Panc1 (cell line): ENCODE measurements around the gene WDR88. TPM values are rescaled to one million over a fixed set of nuclear protein-coding genes. Genes with fewer than 3 reads are reported as not detected.

Source experiments
- ATAC-seq: fragments of 200-7000 bp; cut with Tn5 transposase; 2 replicates; pipeline ENCODE4 v1.9.1; 2020; ENCODE audit warnings: mild to moderate bottlenecking, moderate library complexity
- BruUV-seq: library from RNA; stranded (reverse); fragments of 400-500 nt; replicated peaks from 2 replicates; lab custom pipeline; 2021; lab: Mats Ljungman, UMichigan
- CTCF ChIA-PET: fragments of 300-600 bp; sonication (Branson Sonifier 250); formaldehyde crosslinking; loops from one replicate; lab custom pipeline; 2022; ENCODE audit warnings: antibody characterized with exemption; lab: Charles Lee
- POLR2A ChIA-PET: fragments of 300-600 bp; sonication (Branson Sonifier 250); formaldehyde crosslinking; loops from one replicate; lab custom pipeline; 2022; ENCODE audit warnings: antibody characterized with exemption; lab: Charles Lee
- DNase-seq: peaks from one replicate; pipeline ENCODE4 v3.0.0-alpha.2; 2010; ENCODE audit warnings: low read depth, low spot score
- H3K27ac ChIP-seq: 2 replicates; pipeline ENCODE4 v1.5.1; 2011; ENCODE audit warnings: mild to moderate bottlenecking, low read length, inconsistent platforms
- H3K27me3 ChIP-seq: fragments of 200-500 bp; sonication (Bioruptor generic); 2 replicates; pipeline ENCODE4 v1.6.0; 2014; ENCODE audit warnings: low read length, inconsistent platforms; ENCODE audit not compliant: control insufficient read depth, insufficient read depth
- H3K36me3 ChIP-seq: fragments of 200-500 bp; sonication (Bioruptor generic); 2 replicates; pipeline ENCODE4 v1.5.1; 2014; ENCODE audit warnings: inconsistent platforms, mild to moderate bottlenecking, low read length, moderate library complexity; ENCODE audit not compliant: control insufficient read depth, insufficient read depth
- H3K4me1 ChIP-seq: 2 replicates; pipeline ENCODE4 v1.5.1; 2011; ENCODE audit warnings: inconsistent platforms, mild to moderate bottlenecking, low read length, moderate library complexity; ENCODE audit not compliant: control insufficient read depth, insufficient read depth
- H3K4me3 ChIP-seq, 2 experiments: 2 replicates each; pipeline ENCODE4 v1.5.1; 2011 to 2012; ENCODE audit warnings: low read depth in 2 of 2, low read length in 2 of 2, mild to moderate bottlenecking in 2 of 2, inconsistent platforms in 1 of 2, moderate library complexity in 1 of 2
- H3K9me3 ChIP-seq: fragments of 200-500 bp; sonication (Bioruptor generic); 2 replicates; pipeline ENCODE4 v1.5.1; 2014; ENCODE audit warnings: low read depth, mild to moderate bottlenecking, inconsistent platforms, low read length, moderate library complexity; ENCODE audit not compliant: control insufficient read depth, insufficient read depth
- CTCF ChIP-seq: fragments of 450-650 bp; IDR thresholded peaks from 2 replicates; pipeline ENCODE4 v1.5.1; 2017; ENCODE audit warnings: mild to moderate bottlenecking
- POLR2AphosphoS5 ChIP-seq: IDR thresholded peaks from 2 replicates; pipeline ENCODE4 v1.6.1; 2012; ENCODE audit warnings: mild to moderate bottlenecking, low read depth, low read length, moderate library complexity
- SIN3A ChIP-seq: IDR thresholded peaks from 2 replicates; pipeline ENCODE4 v1.6.1; 2012; ENCODE audit warnings: low read depth, mild to moderate bottlenecking, low read length, moderate library complexity, borderline replicate concordance; ENCODE audit not compliant: insufficient read depth
- TCF7L2 ChIP-seq: IDR thresholded peaks from 2 replicates; pipeline ENCODE4 v1.6.1; 2011; ENCODE audit warnings: mild to moderate bottlenecking, low read depth, low read length, inconsistent platforms
- in situ Hi-C: cut with HindIII; loops from 2 replicates; pipeline ENCODE4 v1.10.0; 2016; ENCODE audit warnings: low sequenced_read_pairs, low pct_unique_long_range_greater_than_20kb
- intact Hi-C: fragments of 100-400 bp; cut with micrococcal nuclease; formaldehyde crosslinking; loops from one replicate; pipeline ENCODE4 v1.10.0; 2022; ENCODE audit not compliant: unreplicated experiment
- total RNA-seq: library from RNA; stranded (reverse); gene quantifications from one replicate; pipeline ENCODE4 v1.2.1, GENCODE V29; 2021; ENCODE audit not compliant: unreplicated experiment
- TF ChIP-seq, protein P1 (sequence below), 2 experiments: IDR thresholded peaks; 2 replicates each; pipeline ENCODE4 v1.6.1; 2011 to 2012; ENCODE audit warnings: low read depth in 2 of 2, control low read depth in 1 of 2, low read length in 1 of 2, mild to moderate bottlenecking in 1 of 2, moderate library complexity in 1 of 2; ENCODE audit not compliant: insufficient read depth in 1 of 2

The WDR88 gene
- total RNA-seq, 1 experiment from 2014 or later: 0.31 TPM

- no TSS peak for BruUV-seq
- intact Hi-C loops: no loop called here
- Histone ChIP-seq H3K4me1 (peaks cover 36% of the 10 kb centered on the region), H3K36me3 (no peaks in the 10 kb centered on the region; the same call in 1 of the 2 replicates), H3K27me3 (no peaks in the 10 kb centered on the region), H3K9me3 (no peaks in the 10 kb centered on the region), H3K4me3 (no peak overlapping the region), H3K27ac (0 out of 2 replicates have a peak overlapping the region, but pooled peaks have one; percentile 5)
- in situ Hi-C loops: no loop called here
- ATAC-seq (no peak), DNase-seq (no peak)
- POLR2A ChIA-PET: no interaction called here
- TF ChIP-seq SIN3A (no peak), POLR2AphosphoS5 (no peak), CTCF (no peak), TCF7L2 (no peak)
- TF ChIP-seq, protein P1, sequence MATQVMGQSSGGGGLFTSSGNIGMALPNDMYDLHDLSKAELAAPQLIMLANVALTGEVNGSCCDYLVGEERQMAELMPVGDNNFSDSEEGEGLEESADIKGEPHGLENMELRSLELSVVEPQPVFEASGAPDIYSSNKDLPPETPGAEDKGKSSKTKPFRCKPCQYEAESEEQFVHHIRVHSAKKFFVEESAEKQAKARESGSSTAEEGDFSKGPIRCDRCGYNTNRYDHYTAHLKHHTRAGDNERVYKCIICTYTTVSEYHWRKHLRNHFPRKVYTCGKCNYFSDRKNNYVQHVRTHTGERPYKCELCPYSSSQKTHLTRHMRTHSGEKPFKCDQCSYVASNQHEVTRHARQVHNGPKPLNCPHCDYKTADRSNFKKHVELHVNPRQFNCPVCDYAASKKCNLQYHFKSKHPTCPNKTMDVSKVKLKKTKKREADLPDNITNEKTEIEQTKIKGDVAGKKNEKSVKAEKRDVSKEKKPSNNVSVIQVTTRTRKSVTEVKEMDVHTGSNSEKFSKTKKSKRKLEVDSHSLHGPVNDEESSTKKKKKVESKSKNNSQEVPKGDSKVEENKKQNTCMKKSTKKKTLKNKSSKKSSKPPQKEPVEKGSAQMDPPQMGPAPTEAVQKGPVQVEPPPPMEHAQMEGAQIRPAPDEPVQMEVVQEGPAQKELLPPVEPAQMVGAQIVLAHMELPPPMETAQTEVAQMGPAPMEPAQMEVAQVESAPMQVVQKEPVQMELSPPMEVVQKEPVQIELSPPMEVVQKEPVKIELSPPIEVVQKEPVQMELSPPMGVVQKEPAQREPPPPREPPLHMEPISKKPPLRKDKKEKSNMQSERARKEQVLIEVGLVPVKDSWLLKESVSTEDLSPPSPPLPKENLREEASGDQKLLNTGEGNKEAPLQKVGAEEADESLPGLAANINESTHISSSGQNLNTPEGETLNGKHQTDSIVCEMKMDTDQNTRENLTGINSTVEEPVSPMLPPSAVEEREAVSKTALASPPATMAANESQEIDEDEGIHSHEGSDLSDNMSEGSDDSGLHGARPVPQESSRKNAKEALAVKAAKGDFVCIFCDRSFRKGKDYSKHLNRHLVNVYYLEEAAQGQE (IDR thresholded peaks at IDR 0.05; ENCODE audit: insufficient read depth in 1 of 2, low read depth in 2 of 2, low read length in 1 of 2): no peak
- CTCF ChIA-PET: interaction anchor here (0.6 to 1.8 kb wide), 2 partner anchors 9 to 10 kb away, joined by 4 to 7 read pairs; no protein-coding TSS in a partner anchor
Measured at GRCh38 chr19:33174186-33174585, 42.3 kb downstream of the WDR88 start.

GRCh38 chr19:33175156-33175782 is 43.4 kb downstream of the WDR88 start:
- in situ Hi-C loops: no loop called here
- DNase-seq: no peak
- ChIA-PET CTCF (interaction anchor here (0.7 to 1.8 kb wide), 3 partner anchors 9 to 14 kb away, joined by 3 to 7 read pairs (median 5); no protein-coding TSS in a partner anchor), POLR2A (interaction anchor here (0.7 kb wide), 1 partner anchor 9 kb away, joined by 3 read pairs; no protein-coding TSS in a partner anchor)
- ATAC-seq: no peak
- Histone ChIP-seq H3K9me3 (no peaks in the 10 kb centered on the region), H3K36me3 (no peaks in the 10 kb centered on the region; the same call in 1 of the 2 replicates), H3K27me3 (no peaks in the 10 kb centered on the region), H3K4me3 (peak overlapping the region in 1 of 2 experiments; percentile 99; a peak in 2 of 4 replicates), H3K4me1 (peaks cover 36% of the 10 kb centered on the region), H3K27ac (peak overlapping the region; percentile 97)
- no peak for TF ChIP-seq CTCF
- TF ChIP-seq TCF7L2: no peak
- TF ChIP-seq POLR2AphosphoS5: no peak
- TF ChIP-seq, protein P1 (IDR thresholded peaks at IDR 0.05; ENCODE audit: insufficient read depth in 1 of 2, low read depth in 2 of 2, low read length in 1 of 2): no peak
- no peak for TF ChIP-seq SIN3A
- BruUV-seq: no TSS peak
- intact Hi-C loops: no loop called here
